Subcutaneous abdominal adipose tissue (tissue), 5 donors: ENCODE data around the gene CTIF.

Experiments used
- H3K27ac ChIP-seq: one replicate; pipeline ENCODE4 v1.7.0; 2013; ENCODE audit warnings: low read depth, mild to moderate bottlenecking, inconsistent platforms, low read length, moderate library complexity
- H3K27me3 ChIP-seq, 5 donors: one replicate each; pipeline ENCODE4 v1.7.0; 2013; ENCODE audit warnings: low read length in 5 of 5, inconsistent platforms in 1 of 5; ENCODE audit not compliant: control insufficient read depth in 5 of 5, insufficient read depth in 4 of 5
- H3K36me3 ChIP-seq, 5 donors: one replicate each; pipeline ENCODE4 v1.7.0; 2013; ENCODE audit warnings: low read length in 5 of 5; ENCODE audit not compliant: control insufficient read depth in 5 of 5, insufficient read depth in 5 of 5
- H3K4me1 ChIP-seq, 5 donors: one replicate each; pipeline ENCODE4 v1.7.0; 2013; ENCODE audit warnings: low read length in 5 of 5, mild to moderate bottlenecking in 3 of 5, moderate library complexity in 1 of 5; ENCODE audit not compliant: control insufficient read depth in 5 of 5, insufficient read depth in 5 of 5
- H3K4me3 ChIP-seq, 5 donors: one replicate each; pipeline ENCODE4 v1.7.0; 2013; ENCODE audit warnings: low read length in 5 of 5, low read depth in 1 of 5
- H3K9ac ChIP-seq, 5 donors: one replicate each; pipeline ENCODE4 v1.7.0; 2013; ENCODE audit warnings: low read length in 5 of 5, mild to moderate bottlenecking in 4 of 5, moderate library complexity in 3 of 5
- H3K9me3 ChIP-seq, 5 donors: one replicate each; pipeline ENCODE4 v1.7.0; 2013; ENCODE audit warnings: low read length in 5 of 5; ENCODE audit not compliant: control insufficient read depth in 5 of 5
- donor health status: healthy.
- donor health status: healthy.
- donor health status: healthy.
- donor health status: healthy.
- donor health status: healthy.

The CTIF gene

DNA sequence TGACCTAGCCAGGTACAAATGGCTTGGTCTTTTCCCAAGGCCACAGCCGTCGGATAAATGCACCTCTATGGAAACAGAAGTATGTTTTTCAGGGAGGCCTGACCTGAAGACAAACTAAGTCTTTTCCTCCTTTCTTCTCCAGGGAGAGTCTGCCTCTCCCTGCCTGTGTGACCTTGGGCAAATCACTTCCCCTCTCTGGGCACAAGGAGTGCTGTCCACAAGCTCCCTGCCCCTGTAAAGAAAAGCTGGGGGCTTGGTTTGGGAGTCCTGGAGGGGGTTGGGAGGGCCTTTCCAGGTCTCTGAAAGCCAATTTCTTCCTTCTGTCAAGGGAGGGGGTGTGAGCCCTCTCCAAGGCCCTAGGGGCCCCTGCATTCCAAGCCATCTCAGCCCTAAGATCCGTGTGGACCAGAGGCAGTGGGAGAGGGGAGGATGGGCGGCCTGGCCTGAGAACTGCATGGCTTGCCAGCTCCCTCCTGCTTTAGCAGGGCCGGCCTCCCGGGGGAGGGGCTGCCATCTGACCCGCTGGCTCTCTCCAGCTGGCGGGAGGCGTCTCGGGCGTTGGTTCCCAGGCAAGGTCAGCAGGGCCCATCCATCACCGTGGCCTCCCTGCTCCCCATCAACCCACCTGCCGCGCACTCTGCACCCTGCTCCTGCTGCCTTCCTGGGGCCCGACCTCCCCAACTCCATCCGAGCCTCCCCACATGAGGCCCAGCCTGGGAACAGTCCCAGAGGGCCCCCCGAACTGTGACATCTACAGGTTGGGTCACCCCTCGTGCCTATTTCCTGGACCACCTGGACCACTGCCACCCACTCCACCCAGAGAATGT, 350.5 kb downstream of the CTIF start:
- Histone ChIP-seq H3K4me3 (no peak overlapping the region), H3K4me1 (peaks cover 0 to 31% (median 15%) of the 10 kb centered on the region in 5 donors), H3K9ac (no peak overlapping the region), H3K27ac (no peak overlapping the region), H3K36me3 (no peaks in the 10 kb centered on the region), H3K27me3 (no peaks in the 10 kb centered on the region), H3K9me3 (no peaks in the 10 kb centered on the region)

DNA sequence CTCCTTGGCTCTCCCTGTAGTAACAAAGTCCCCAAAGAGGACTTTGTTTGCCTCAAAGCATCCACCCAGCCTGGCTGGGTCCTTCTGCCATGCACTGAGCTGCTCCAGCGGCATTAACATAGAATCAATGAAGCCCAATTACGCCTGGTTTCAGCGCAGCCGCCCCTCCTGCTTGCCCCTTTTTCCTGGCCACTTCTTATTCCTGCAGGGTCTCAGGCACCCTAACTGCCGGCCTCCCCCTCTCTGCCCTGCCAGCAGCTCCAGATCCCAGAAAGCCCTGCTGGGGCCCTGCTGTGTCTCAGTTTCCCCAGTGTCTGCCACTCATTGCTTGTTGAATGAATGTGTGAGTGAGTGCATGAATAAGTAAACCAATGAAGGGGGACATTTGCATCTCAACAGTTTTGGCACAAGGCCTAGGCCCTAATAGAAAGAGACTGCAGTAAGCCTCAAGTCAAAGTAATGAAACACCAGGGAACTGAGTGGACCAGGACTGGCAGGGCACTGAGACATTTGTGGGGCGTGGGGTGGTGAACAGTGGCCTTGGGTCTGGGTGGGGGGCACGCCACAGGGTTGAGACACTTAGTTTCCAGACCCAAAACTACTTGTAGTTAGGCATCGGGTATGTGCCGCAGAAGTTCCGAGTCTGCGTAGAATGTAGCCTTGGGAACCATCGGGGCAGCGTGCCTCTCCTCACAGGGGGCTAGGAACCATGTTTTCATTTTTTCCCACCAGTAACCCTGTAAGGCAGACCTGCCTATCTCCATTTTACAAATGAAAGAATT, 351.3 kb downstream of the CTIF start:
- no peaks in the 10 kb centered on the region for H3K27me3 ChIP-seq
- no peak overlapping the region for H3K9ac ChIP-seq
- no peak overlapping the region for H3K27ac ChIP-seq
- H3K9me3 ChIP-seq: no peaks in the 10 kb centered on the region
- no peak overlapping the region for H3K4me3 ChIP-seq
- peaks cover 0 to 24% (median 15%) of the 10 kb centered on the region in 5 donors for H3K4me1 ChIP-seq
- H3K36me3 ChIP-seq: no peaks in the 10 kb centered on the region

DNA sequence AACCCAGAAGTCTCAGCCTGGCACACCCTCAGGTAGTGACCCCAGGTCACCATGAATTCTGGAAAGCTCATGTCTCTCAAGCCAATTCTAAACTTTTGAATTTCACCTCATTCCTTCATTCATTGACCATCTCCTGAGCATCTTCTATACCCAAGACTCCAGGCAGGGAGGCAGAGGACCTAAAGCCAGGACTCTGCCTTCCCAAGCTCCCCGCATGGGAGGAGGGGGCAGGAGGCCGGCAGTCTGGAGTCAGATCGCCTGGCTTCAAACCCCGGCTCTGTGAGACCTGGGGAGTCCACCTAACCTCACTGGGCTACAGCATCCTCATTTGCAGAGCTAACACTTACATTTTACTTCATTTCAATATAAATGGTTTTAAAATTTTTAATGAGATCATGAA, 352.9 kb downstream of the CTIF start:
- H3K27ac ChIP-seq: no peak overlapping the region
- H3K27me3 ChIP-seq: no peaks in the 10 kb centered on the region
- H3K4me3 ChIP-seq: no peak overlapping the region
- H3K9ac ChIP-seq: no peak overlapping the region
- no peaks in the 10 kb centered on the region for H3K9me3 ChIP-seq
- H3K36me3 ChIP-seq: no peaks in the 10 kb centered on the region
- peaks cover 0 to 28% (median 15%) of the 10 kb centered on the region in 5 donors for H3K4me1 ChIP-seq

DNA sequence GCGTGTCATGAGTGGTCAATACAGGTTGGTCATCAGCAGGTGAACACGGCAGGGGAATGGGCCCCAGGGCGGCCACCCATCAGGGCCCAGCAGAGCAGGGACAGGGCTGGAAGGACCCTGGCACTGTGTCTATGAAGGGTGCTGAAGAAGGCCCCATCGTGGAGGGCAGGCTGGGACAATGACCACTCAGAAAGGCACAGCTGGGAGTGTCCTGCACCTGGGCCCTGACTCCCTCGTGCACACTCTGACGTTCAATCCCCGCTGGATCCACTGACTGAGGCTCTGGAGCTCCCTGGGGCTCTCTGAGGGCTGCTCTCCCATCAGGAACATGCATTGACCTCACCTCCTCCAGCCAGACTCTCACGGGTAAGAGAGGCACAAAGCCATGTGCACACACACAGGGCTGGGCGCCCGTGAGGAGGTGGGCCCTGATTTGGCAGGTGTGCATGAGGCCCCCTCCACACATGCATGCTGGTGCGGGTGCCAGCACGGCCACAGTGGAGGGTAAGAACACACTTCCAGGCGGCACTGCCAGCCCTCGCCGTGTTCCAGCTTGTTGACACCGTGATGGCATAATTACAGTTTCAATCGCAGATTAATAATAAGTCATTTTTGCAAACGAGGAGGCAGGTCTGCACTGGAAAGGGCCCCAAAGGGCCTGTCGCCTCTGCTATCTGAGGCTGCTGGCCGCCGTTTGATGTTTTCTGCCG, 353.5 kb downstream of the CTIF start:
- H3K4me3 ChIP-seq: no peak overlapping the region
- H3K27me3 ChIP-seq: no peaks in the 10 kb centered on the region
- H3K9ac ChIP-seq: no peak overlapping the region
- no peaks in the 10 kb centered on the region for H3K9me3 ChIP-seq
- no peak overlapping the region for H3K27ac ChIP-seq
- H3K4me1 ChIP-seq: peaks cover 0 to 25% (median 18%) of the 10 kb centered on the region in 5 donors
- H3K36me3 ChIP-seq: no peaks in the 10 kb centered on the region

DNA sequence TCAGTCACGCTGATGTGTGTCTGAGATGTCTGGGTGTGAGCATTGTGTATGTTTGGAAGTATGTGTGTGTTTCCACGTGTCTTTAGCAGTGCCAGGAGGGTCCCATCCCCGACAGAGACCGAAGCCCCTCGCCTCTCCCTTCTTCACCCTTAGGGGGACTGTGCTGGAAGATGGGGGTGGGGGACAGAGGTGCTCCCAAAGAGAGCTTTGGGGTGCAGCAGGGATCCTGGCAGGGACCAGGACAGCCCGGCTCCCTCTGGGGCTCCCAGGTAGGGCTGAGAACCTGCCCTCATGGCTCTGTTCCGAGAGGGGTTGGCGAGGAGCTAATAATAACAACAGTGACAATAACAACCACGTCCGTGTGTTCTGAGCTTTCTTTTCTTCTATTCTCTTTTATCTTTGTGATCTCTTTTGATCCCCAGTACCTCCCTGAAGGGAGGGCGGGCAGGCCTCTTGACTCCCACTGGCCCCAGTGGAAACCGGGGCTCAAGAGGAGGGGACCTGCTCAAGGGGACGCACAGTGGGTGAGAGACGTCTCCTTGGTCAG, 354.3 kb downstream of the CTIF start:
- no peak overlapping the region for H3K27ac ChIP-seq
- no peaks in the 10 kb centered on the region for H3K9me3 ChIP-seq
- peaks cover 0 to 21% (median 18%) of the 10 kb centered on the region in 5 donors for H3K4me1 ChIP-seq
- no peaks in the 10 kb centered on the region for H3K36me3 ChIP-seq
- H3K4me3 ChIP-seq: no peak overlapping the region
- H3K9ac ChIP-seq: no peak overlapping the region
- H3K27me3 ChIP-seq: no peaks in the 10 kb centered on the region

DNA sequence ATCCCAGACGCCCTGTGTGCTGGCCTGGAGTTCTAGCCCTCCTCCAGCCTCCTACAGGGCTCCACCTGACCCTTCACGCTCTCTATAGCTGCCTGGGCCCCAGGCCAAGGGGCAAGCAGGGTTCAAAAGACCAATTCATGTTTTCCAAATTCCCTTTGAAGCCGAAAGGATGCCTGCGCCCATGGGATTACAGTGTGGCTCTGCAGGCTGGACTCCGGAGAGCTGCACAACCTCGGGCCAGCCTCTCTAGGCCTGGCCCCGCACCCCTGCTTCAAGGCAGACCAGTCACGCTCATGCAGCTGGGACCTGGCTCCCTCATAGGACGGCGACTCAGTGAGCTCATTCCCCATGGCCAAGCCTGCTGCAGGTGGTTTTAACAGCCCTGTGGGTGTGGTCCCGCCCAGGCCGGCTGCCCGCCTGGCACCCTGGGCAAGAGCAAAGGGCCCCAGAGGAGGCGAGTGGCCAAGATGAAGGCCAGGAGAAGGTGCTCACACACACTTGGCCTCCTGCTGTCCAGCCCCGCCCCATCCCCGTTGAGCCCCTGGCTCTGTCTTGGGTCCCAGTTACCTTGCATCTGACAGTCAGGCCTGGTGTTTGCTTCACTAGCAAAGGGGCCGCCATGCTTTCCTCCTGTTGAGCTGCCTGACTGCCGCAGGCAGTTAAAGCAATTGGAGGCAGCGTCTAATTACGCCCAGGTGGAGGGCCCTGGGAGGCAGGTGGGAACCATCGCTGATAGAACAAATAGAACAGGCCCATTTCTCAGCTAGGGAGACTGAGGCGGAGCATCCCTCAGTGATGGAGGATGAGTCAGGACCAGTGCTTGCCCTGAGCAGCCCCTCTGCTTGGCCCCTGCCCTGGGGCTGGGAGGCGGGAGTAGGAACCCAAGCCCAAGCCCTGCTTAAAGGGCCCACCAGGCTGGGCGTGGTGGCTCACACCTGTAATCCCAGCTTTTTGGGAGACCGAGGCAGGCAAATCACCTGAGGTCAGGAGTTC, 355.1 kb downstream of the CTIF start:
- Histone ChIP-seq H3K27ac (no peak overlapping the region), H3K27me3 (no peaks in the 10 kb centered on the region), H3K9ac (no peak overlapping the region), H3K4me3 (no peak overlapping the region), H3K36me3 (no peaks in the 10 kb centered on the region), H3K4me1 (peaks cover 0 to 18% (median 15%) of the 10 kb centered on the region in 5 donors), H3K9me3 (no peaks in the 10 kb centered on the region)

DNA sequence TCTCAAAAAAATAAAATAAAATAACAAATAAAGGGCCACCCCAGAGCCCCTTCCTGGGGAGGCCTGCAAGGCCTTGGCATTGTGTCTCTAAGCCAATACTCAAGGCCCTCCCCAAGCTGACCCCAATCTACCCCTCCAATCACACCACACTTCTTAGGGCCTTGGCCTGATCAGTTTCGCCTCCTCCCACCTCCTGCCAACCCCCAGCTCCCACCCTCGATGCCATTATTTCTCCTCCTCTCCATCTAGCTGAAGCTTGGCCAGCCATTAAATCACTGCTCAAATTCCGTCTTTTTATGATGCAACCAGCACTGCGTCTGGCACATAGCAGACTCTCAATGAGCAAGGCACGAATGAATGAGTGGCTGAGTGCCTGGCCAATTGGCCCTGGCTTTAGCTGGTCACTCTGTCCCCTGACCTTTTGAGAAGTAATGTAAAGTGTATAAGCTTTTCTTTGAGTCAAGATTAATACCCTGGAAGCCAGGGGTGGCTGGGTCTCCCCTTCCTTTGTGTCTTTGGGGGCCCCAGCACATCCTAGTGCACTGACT, 356.0 kb downstream of the CTIF start:
- Histone ChIP-seq H3K27me3 (no peaks in the 10 kb centered on the region), H3K9ac (no peak overlapping the region), H3K36me3 (no peaks in the 10 kb centered on the region), H3K27ac (no peak overlapping the region), H3K4me3 (no peak overlapping the region), H3K4me1 (peaks cover 0 to 12% (median 7%) of the 10 kb centered on the region in 5 donors), H3K9me3 (peaks cover 0 to 5% (median 3%) of the 10 kb centered on the region in 5 donors)

DNA sequence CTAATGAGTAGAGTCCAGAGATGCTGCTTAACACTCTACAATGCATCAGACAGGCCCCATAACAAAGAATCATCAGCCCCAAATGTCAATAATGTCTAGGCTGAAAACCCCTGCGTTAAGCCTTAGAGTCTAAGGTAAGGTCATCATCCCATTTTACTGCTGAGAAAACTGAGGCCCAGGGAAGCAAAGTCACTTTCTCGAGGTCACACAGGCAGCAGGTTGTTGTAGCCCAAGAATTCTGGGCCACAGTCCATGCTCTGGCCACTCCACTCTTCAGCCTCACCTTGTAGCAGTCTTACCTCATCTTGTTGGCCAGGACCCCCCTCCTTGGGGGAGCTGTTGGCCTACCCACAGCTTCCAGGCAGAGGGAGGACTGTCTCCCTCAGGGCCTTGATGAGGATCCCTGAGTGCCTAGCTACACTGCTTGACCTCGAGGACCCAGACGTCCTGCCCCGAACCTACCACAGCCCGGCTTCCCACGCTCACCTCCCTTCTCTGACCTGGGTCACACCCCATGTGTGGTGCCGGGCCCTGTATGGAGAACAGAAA, 357.6 kb downstream of the CTIF start:
- Histone ChIP-seq H3K4me3 (no peak overlapping the region), H3K9ac (no peak overlapping the region), H3K27me3 (no peaks in the 10 kb centered on the region), H3K27ac (no peak overlapping the region), H3K9me3 (peaks cover 0 to 6% (median 3%) of the 10 kb centered on the region in 5 donors), H3K36me3 (no peaks in the 10 kb centered on the region), H3K4me1 (peaks cover 0 to 15% (median 8%) of the 10 kb centered on the region in 5 donors)
